Right lung (tissue), 5 donors: ENCODE data around the gene MEGF8. TPM values are rescaled to one million over a fixed set of nuclear protein-coding genes. Genes with fewer than 3 reads are reported as not detected.
"Not testable (repeated sequence)": the region's sequence is repeated elsewhere in the genome, so short reads cannot be mapped to it uniquely, and the experiment has no call there.

Source experiments
- DNase-seq, 2 donors: peaks; one replicate each; pipeline ENCODE4 v3.0.0-alpha.2; 2013
- polyA plus RNA-seq, 5 donors: library from polyadenylated mRNA; unstranded; fragments of 120-200 nt; gene quantifications; one replicate each; pipeline versions ENCODE4 v1.2.1 to v1.2.3, GENCODE V29; 2013; ENCODE audit warnings: inconsistent platforms in 1 of 5, low replicate concordance in 1 of 5; ENCODE audit not compliant: insufficient read length in 5 of 5, insufficient read depth in 1 of 5

The MEGF8 gene
- polyA plus RNA-seq, 5 donors: 21.4 to 39.5 (median 27.9) TPM

DNA sequence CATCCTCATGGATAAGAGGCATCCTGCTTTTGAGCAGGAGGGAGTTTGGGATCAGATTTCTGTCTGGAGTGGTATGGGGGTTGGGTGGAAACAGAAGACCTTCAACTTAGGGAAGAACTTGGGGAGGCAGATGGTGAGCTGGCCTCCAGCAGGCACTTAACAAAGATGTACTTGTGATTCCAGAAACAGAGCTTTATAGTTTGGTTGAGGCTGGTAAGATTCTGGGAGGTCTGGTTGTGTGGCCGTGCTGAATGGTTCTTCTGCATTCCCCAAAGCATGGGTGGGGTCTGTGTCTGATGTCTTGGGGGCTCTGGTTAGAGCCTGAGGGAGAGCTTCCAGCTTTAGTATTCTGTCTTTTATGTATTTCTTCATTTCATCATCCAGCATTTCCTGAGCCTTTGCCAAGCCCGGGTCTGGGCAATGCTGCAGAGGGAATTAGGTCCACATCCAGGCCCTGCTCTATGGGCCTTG, 4.8 kb downstream of the MEGF8 start:
- no peak for DNase-seq

DNA sequence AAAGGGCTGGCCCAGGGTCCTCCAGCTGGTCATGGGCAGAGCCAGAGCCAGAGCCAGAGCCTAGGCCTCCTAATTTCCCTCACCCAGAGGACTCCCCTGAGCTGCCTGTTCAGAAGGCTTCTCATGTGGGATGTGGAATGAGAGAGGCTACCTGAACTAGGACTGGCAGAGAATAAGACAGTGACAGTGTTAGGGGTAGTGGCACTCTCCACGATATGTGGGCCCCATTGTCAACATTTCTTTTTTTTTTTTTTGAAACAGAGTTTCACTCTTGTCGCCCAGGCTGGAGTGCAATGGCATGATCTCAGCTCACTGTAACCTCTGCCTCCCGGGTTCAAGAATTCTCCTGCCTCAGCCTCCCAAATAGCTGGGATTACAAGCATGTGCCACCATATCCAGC, 5.9 kb downstream of the MEGF8 start:
- DNase-seq: not testable (repeated sequence)

- DNase-seq: no peak
Observed at GRCh38 chr19:42332059-42332458, 6.6 kb downstream of the MEGF8 start.

GRCh38 chr19:42333018-42333417, 7.6 kb downstream of the MEGF8 start:
- no peak for DNase-seq

DNA sequence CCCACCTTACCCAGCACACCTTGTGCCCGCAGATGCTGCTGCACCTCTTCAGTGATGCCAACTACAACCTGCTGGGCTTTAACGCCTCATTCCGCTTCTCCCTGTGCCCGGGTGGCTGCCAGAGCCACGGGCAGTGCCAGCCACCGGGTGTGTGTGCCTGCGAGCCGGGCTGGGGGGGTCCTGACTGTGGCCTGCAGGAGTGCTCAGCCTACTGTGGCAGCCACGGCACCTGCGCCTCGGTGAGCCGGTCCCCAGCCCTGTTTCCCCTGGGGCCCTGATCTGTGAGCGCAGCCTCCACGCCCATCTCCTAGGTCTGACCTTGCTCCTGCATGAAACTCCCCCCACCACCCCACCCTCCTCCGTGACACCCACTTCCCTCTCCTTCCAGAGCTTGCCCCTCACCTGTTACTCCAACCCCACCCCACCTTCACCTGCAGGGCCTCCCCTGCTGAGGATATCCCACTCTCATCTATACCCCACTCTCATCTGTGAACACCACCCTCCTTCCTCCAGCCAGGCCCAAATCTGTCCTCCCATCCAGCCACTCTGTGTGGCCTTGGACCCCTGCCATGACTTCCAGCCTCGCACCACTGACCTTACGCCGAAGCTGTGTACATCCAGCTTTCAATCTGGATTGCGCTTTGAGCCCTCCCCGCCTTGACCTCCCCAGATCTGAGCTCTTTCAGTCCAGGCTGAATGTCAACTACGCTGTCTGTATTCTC, 8.7 kb downstream of the MEGF8 start:
- no peak for DNase-seq

DNA sequence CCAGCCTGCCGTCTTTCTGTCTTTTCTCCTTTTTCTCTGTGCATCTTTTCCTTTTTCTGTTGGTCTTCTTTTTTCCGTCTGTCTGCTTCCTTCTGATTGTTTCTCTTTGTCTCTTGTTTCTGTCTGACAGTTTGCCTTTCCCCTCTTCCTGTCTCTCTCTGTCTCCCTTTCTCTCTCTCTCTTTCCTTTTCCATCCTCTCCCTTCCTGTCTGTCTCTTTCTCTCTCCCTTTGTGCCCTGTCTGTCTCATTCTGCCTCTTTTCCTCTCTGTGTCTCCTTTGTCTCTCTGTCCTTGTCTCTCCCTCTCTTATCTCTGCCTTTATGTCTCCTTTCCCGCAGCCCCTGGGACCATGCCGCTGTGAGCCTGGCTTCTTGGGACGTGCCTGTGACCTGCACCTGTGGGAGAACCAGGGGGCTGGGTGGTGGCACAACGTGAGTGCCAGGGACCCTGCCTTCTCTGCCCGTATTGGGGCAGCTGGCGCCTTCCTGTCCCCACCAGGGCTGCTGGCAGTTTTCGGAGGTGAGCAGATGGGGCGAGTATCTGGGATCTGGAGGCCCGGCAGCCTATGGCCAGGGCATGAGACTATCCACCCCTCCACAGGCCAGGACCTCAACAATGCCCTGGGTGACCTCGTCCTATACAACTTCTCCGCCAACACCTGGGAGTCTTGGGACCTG, 9.4 kb downstream of the MEGF8 start:
- DNase-seq: no peak

DNA sequence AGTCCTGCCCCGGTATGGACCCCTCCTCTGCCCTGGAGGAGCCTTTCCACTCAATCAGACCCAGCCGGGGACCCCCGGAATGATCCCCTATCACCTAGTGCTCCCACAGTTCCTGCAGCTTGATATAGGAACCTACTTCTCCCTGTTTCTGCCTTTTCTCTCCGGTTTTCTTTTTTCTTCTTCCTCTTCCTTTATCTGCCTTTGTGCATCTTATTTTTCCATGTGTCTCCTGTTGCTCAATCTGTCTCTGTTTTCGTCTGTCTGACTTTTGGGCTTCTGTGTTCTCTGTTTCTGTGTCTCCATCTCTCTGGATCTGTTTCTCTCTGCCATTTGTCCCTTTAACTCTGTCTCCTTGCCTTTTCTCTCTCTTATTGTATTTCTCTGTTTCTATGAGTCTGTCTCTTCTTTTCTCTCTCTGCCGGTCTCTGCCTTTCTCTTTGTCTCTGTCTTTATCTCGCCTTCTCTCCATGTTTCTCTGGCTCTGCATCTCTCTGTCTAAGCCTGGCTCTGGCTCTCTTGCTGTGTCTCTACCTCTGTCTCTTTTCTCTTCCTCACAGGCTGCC, 10.0 kb downstream of the MEGF8 start:
- DNase-seq: no peak

GRCh38 chr19:42335971-42336370, 10.5 kb downstream of the MEGF8 start:
- no peak for DNase-seq

GRCh38 chr19:42339126-42339860, 13.9 kb downstream of the MEGF8 start:
- not testable (repeated sequence) for DNase-seq

GRCh38 chr19:42339922-42340321, 14.5 kb downstream of the MEGF8 start:
- not testable (repeated sequence) for DNase-seq

- DNase-seq: no peak
Observed at GRCh38 chr19:42343344-42344110, 18.1 kb downstream of the MEGF8 start.

GRCh38 chr19:42344336-42344893, 19.0 kb downstream of the MEGF8 start:
- DNase-seq: no peak

DNA sequence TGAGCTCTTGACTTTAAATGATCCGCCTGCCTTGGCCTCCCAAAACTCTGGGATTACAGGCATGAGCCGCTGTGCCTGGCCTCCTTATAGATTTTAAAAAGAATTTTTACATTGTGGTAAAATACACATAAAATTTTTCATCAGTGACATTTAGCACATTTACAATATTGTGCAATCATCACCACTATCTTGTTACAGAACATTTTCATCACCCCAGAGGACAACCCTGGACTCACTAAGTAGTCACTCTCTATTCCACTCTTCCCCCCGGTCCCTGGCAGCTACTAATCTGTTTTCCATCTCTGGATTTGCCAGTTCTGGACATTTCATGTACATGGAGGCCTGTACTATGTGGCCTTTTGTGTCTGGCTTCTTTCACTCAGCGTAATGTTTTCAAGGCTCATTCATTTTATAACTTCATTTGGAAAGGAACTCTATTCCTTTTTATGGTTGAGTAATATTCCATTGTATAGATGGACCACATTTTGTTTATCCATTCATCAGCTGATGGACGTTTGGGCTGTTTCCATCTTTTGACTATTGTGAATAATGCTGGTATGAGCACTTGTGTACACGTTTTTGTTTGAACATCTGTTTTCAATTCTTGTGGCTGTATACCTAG, 19.9 kb downstream of the MEGF8 start:
- no peak for DNase-seq

- DNase-seq: no peak
Observed at GRCh38 chr19:42348211-42348610, 22.8 kb downstream of the MEGF8 start.

DNA sequence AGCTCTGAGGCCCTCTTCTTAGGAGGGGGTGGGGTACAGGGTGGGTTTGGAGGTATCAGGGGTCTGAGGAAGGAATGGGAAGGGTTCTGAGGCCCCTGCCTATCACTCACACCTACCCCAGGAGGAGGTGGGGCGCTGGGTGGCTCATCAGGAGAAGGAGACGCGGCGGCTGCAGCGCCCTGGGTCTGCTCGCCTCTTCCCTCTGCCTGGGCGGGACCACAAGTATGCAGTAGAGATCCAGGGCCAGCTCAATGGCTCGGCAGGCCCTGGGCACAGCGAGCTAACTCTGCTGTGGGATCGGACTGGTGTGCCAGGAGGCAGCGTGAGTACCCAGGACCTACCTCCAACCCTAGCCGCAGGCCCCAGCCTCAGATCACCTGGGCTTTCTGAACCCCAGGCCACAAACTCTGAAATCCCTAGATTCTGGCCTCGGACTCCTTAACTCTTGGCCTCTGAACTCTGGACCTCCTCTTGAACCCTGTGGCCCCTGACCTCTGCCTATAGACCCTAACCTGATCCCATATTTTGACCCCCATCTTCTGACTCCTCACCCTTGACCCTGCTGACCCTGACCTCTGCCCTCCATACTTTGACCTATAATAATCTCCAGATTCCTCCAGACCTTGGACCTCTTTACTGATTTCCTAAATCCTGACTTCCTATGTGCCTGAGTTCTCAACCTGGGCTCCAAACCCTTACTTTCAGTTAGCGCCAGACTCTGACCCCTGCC, 24.1 kb downstream of the MEGF8 start:
- no peak for DNase-seq

DNA sequence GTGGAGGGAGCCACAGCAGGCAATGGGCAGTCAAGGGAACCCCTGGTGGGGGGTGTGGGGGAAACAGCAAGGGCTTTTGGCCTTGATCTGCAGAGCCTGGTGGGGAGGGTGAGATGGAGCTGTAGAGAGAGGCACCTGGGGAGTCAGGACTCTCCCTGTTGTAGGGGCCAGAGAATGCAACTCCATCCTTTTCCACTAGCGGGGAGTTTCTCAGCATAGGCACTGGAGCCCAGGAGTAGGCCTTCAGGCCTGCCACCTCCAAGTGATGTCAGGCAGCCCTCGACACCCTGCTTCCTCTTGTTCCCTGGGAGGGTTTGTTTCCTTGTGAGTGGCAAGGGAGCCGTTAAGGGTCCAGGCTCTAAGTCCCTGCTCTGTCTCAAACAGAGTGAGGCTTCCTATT, 25.0 kb downstream of the MEGF8 start:
- DNase-seq: no peak

DNA sequence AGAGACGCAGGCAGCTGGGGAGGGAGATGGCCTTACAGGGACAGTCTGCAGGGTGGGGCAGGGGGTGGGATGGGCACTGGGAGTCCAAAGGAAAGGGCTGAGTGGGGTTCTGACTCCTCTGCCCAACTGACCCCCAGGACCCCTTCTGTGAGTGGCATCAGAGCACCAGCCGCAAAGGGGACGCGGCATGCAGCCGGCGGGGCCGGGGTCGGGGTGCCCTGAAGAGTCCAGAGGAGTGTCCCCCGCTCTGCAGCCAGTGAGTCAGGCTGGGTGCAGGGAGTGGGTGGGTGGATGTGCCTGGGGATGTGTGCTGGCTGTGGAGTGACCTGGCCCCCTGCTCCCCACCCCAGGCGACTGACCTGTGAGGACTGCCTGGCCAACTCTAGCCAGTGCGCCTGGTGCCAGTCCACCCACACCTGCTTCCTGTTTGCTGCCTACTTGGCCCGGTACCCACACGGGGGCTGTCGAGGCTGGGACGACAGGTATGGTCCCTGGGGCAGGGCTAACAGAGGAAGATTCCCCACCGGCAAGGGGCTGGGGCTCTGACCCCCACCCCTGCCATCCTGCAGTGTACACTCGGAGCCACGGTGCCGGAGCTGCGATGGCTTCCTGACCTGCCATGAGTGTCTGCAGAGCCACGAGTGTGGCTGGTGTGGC, 25.8 kb downstream of the MEGF8 start:
- DNase-seq: no peak

DNA sequence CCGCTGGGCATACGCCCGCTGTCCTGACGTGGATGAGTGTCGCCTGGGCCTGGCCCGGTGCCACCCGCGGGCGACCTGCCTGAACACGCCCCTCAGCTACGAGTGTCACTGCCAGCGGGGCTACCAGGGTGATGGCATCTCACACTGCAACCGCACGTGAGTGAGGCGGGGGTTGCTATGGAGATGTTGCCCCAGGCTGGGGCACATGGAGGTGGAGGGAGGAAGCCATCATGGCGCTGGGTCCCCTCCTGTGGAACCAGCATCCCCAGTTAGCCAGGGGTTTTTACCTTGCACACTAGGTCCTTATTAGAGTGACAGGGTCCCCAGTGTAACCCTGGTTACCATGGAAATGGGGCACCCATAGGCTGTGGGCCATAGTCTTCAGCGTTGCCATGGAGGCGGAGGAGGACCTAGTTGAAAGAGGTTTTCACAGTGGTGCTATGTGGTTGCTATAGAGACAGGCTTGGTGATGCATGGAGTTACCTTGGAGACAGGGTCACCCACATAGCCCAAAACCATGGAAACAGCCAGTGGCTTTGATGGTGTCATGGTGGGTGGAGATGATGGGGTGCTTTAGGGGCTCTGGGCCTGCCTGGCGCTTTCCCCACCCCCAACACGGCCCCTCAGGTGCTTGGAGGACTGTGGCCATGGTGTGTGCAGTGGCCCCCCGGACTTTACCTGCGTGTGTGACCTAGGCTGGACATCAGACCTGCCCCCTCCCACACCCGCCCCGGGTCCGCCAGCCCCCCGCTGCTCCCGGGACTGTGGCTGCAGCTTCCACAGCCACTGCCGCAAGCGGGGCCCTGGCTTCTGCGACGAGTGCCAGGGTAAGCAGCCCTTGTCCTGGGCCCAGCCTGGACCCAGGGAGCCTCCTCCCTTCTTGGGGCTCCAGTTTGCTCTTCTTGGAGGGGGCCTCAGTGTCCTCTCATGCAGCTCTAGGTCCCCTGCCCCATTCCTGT, 27.1 kb downstream of the MEGF8 start:
- no peak for DNase-seq
